ENCODE results near the gene HCN4.

HCN4 gene

DNA sequence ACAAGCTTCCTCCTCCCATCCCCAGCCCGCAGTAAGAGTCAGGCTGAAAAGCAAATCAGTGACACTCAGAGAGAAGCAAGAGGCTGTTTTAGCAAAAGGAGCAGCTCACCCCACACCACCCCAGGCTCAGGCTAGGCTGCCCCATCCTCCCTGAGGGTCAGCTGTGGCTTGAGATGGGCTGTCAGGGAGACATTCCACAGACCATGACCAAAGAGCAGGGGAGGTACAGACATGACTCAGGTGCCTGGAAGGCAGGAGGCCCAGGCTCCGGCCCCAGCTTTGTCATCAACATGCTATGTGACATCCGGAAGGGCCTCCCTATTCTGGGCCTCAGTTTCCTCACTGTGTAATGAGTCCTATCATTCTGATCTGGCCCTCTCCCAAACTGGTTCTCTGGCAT lies 24.7 kb downstream of the HCN4 start:
- DNase-seq = no peak

GRCh38 chr15:73341886-73342600 lies 26.7 kb downstream of the HCN4 start:
- DNase-seq = no peak

DNA sequence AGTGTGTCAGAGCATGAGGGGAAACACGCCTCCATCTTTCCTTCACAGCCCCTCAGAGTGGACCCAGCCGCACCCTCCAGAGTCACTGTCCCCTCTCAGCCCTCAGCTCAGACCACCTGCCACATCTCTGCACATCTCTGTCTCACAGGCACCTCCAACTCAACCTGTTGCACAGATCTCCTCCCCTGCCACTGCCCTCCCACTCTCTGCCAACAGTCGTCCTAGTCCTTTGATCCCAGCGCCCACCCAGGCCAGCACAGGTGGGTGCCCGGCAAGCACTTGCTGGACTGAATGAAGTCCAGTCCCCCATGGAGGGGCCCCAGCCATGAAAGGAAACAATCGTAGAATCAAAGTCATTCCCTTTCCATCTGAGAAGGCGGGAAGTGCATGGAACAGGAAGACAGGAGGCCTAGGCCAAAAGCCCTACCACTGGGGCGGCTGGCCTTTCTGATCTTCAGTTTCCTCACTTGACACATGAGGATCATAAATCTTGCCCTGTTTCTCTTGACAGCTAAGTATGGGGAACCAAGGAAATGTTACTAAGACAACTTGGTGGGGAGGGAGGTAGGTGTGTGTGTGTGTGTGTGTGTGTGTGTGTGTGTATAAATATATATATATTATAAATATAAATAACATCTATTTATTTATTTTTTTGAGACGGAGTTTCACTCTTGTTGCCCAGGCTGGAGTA lies 28.1 kb downstream of the HCN4 start:
- no peak for DNase-seq

- no peak for DNase-seq
These were observed 30.0 kb downstream of the HCN4 start for GRCh38 chr15:73338606-73339374.

GRCh38 chr15:73338058-73338457 lies 30.7 kb downstream of the HCN4 start:
- no peak for DNase-seq

DNA sequence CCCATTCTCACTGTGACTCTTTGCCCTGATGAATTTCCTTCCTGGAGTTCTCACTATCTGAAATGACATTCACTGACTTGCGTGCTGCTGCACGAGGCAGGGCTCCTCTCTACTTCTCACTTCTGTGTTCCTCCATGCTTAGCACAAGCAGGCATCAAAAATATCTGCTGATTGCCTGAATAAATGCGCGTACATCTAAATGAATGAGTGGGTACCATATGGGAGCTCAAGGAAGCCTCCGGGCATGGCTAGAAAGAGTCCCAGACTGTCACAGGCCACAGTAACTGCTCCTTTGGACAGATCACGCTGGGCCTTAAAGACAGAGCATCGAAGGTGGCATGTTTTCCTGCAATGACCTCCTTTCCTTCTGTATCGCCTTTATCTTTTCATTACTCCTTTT lies 31.6 kb downstream of the HCN4 start:
- DNase-seq = no peak

DNA sequence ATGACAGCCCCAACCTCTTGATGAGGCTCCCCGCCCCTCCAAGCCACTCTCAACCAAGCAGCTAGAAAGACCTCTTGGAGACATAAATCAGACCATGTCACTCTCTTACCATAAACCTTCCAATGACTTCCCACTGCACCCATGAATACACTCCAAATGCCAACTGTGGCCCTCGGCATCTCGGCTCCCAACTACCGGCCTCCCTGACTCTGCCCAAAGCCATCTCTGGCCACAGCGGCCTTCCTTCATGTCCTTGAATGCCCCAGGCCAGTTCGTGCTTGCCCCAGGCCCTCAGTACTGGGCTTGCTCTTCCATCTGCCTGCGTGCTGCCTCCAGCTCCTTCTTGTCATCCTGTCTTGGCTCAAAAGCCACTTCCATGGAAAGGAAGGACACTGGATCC lies 32.0 kb downstream of the HCN4 start:
- no peak for DNase-seq

DNA sequence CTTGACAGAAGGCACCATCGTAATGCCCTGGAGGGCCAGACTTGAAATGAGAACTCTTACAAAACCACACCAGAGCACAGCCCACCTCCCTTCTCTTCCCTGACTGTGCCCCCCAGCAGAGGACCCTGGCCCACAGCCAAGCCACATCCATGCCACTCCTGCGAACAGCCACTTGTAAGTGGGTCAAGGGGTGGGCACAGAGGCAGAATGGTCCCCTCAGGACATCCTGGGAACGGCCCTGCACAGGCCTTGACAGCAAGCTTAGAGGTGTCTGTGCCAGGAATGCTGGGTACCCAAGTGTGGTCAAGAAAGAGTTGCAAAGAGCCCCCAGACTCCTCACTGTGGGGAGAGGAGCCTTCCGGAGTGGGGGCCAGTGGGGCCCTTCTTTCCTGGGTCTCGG lies 33.3 kb downstream of the HCN4 start:
- DNase-seq = no peak

DNA sequence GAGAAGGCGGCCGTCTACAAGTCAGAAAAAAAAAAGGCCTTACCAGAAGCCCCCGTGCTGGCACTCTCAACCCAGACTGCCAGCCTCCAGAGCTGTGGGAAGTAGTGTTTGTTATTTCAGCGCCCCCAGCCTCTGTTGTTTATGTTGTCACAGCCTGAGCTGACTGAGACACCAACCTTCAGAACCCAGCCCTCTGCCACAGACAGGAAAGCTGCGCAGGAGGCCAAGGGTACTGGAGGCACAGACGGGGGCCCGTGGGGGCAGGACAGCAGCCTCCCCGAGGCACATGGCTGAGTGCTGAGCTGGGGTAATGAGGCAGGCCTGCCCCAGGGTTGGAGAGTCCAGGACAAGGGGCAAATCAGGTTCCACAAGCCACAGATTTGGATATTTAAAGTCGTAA lies 33.7 kb downstream of the HCN4 start:
- no peak for DNase-seq

GRCh38 chr15:73334086-73334485 lies 34.7 kb downstream of the HCN4 start:
- DNase-seq = no peak

GRCh38 chr15:73333001-73333400 lies 35.8 kb downstream of the HCN4 start:
- no peak for DNase-seq

DNA sequence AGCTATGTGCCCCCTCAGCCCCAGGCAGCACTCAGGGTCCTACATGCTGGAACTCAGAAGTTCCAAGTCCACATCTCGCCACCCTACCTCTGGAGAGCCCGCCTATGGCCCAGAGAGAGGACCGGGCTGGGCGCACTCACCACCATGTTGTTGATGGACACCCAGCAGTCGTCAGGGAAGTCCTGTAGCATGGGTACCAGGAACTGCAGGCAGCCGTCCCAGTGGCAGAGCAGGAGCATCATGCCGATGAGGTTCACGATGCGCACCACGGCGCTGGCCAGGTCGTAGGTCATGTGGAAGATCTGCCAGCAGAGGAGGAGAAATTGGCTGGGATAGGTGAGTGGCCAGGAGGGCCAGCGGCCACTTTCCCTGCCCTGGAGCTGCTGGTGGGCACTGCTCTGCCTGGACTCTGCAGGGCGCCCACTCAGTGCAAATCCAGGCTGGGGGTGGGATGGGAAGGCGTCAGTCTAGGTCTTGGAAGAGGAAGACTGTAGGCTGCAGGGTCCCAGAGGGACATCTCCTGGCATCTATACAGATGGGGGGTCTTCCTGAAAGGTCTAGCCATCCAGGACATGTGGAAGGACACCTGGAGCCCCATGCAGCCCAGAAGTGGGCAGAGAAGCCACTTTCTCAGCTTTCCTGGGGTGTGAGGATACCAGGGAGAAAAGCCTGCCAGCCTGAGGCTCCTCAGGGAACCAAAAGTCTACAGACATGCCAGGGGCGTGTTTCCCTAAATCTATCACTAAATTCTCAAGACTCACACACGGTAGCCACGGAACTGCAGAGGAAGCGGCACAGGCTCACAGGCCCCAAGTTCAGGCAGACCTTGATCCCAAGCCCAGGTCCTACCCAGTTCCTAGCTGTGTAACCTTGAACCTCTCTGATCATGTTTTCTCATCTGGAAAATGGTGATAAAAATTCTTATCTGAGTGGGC lies 36.5 kb downstream of the HCN4 start:
- no peak for DNase-seq

GRCh38 chr15:73331501-73331900 lies 37.3 kb downstream of the HCN4 start:
- DNase-seq = no peak

DNA sequence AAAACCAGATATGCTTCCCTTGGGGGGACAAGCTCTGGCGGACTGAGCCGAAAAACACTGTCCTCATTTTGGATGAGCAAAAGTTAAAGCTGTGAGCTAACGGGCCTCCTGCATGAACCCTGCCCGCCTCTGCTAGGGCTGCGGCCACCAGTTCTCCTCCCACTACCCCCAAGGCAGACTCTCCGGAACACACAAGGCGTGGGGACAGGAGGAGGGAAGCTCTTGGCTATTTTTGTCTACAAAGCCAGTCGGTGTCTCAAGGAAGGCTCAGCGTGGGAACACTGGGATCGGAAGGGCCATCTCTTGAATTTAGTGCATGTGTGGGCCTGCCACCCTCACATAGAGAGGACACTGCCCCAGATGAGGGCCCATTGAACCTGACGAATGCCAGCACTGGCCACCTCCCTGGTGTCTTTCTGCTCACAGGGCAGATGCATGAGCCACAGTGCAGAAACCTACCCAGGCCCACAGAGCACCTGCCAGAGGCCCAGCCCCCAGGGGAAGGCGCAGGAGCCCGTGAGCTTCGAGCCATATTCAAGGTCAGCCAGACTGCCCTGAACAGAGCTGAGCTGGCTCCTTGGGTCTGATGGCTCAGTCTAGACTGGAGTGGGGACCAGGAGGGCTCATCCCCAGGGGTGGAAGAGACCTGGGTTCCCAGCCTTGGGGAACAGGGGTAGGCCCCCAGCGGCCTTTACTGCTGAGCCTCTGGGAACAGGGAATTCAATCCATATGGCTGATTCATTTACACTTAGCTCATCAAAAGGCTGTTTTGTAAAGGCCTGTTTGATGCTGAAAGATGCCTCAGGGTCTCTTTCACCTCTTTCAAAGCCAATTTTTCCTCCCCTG lies 38.3 kb downstream of the HCN4 start:
- no peak for DNase-seq

- DNase-seq = no peak
These were observed 39.1 kb downstream of the HCN4 start for GRCh38 chr15:73329501-73330200.

DNA sequence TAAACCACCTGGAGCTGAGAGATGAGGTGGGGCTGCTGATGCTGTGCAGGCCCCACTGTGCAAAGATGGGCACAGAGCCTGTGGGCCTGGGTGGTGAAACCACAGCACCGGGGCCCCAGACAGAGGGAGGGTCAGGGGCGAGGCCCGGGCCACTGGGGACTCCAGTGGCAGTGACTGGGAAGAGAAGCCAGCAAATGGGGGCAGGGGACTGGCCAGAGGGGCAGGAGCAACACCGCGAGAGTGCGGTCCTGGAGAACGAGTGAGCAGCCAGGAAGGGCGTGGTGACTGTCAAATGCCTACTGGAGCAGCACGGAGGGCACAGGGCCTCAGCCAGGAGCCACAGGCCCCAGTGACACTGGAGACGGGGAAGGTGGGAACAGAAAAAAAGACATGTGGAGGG lies 39.8 kb downstream of the HCN4 start:
- no peak for DNase-seq

DNA sequence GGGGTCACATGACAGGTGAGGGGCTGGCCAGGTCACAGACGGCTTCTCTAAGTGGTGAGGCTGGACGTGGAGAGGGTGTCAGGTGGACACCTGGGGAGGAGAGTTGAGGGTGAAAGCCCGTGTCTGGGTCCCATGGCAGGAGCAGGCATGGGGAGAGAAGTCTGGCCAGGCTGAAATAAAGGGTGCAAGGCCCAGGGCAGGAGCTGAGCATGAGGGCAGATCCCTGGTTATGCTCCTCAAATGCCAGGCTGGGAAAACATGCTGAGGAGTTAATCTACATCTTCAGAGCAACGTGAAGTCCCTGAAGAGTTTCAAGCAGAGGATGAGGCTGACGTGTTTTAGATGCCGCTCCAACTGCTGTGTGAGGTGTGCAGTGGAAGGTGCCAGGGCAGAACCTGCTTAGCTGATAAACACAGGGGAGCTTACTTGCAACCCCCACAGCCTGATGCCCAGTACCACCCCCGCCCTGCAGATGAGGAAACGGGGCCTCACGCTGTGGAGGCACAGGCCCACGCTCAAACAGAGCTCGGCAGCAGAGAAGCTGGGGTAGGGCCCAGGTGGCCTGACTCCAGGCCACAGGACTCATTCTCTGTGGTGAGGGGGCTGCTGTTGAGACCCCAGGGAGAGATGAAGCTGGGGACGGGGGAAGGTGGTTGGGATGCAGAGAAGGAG lies 40.5 kb downstream of the HCN4 start:
- no peak for DNase-seq

- DNase-seq = no peak
These were observed 42.6 kb downstream of the HCN4 start for GRCh38 chr15:73326157-73326556.

DNA sequence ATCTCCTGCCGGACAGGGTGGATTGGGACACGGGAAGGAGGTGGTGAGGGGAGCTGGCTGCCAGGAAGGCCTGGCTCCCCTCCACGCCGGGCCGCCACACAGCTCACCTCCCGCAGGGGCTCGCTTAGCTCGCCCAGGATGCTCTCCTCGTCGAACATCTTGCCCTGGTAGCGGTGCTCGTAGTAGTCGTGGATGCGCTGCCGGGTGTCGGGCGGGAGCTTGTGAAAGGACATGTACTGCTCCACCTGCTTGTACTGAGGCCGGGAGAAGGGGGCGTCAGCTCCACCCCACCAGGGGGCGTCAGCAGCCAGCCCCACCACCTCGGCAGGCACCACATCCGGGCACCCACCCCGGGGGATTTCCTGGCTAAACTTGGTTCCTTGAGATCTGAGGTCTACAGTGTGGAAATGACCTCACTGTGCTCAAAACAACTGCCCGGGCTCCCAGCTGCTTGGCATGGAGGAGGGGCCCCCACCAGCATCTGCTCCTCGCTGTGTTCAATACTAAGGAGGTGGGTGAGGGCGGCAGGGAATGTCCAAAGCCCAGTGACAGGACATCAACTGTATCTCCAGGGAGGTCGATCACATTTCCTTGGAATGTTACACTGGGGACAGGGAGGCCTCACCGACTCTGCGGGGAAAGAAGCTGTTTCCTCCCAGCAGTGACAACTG lies 43.4 kb downstream of the HCN4 start:
- DNase-seq = no peak
